ENCODE results near the gene MCEMP1. TPM values are rescaled to one million over a fixed set of nuclear protein-coding genes. Genes with fewer than 3 reads are reported as not detected.

MCEMP1 gene
- polyA plus RNA-seq, 3 donors = 79.4 to 122 (median 104) TPM

GRCh38 chr19:7631577-7631976 lies 45.3 kb upstream of the MCEMP1 start:
- 95% methylated on average over 12 of the region's 12 CpGs for WGBS (ENCODE audit: insufficient coverage)
- no peak overlapping the region for H3K27ac ChIP-seq (ENCODE audit: low read depth in 1 of 2, low read length in 2 of 2)
- H3K79me2 ChIP-seq (ENCODE audit: insufficient read depth, low read length) = peaks cover 56% of the 10 kb centered on the region
- no peaks in the 10 kb centered on the region for H4K20me1 ChIP-seq (ENCODE audit: insufficient read depth, low read length)
- intact Hi-C loops (cut with micrococcal nuclease) = loop anchor here in 1 of 2 donors (10.0 kb wide), 1 partner anchor 273 kb away; the partner anchor contains the start of gene MAP2K7
- peaks cover 0 to 4% (median 2%) of the 10 kb centered on the region in 3 donors for H3K27me3 Mint-ChIP-seq (ENCODE audit: low read depth in 3 of 3)
- no peaks in the 10 kb centered on the region for H3K27me3 ChIP-seq (ENCODE audit: control insufficient read depth in 2 of 2, insufficient read depth in 2 of 2, low read length in 2 of 2)
- no peak overlapping the region for H3K9ac ChIP-seq (ENCODE audit: insufficient read depth, low read length, poor library complexity, severe bottlenecking)
- peaks cover 26 to 38% of the 10 kb centered on the region in 2 donors for H3K4me1 ChIP-seq (ENCODE audit: control insufficient read depth in 1 of 2, insufficient read depth in 2 of 2, low read length in 2 of 2)
- DNase-seq = no peak
- H3K36me3 Mint-ChIP-seq = peaks cover 22 to 27% of the 10 kb centered on the region in 2 donors
- no peaks in the 10 kb centered on the region for H3K9me3 ChIP-seq (replicated peaks in 1 of 2; ENCODE audit: control insufficient read depth in 1 of 2, insufficient read depth in 1 of 2, low read length in 2 of 2)
- H3K36me3 ChIP-seq (replicated peaks in 1 of 2; ENCODE audit: control insufficient read depth in 1 of 2, insufficient read depth in 2 of 2, low read length in 2 of 2) = peaks cover 14 to 31% of the 10 kb centered on the region in 2 donors
- no peak overlapping the region for H2AFZ ChIP-seq (ENCODE audit: insufficient read depth, low read depth, low read length, poor library complexity, severe bottlenecking)
- no peak overlapping the region for H3K4me3 ChIP-seq (replicated peaks in 1 of 3; ENCODE audit: low read depth in 2 of 3, low read length in 3 of 3)
- peaks cover 35% of the 10 kb centered on the region for H3K4me1 Mint-ChIP-seq
- H3K27ac Mint-ChIP-seq = peak overlapping the region in 2 of 7 donors; percentile 30 to 43
- peaks cover 0 to 2% (median 0%) of the 10 kb centered on the region in 7 donors for H3K9me3 Mint-ChIP-seq
- H3K4me3 Mint-ChIP-seq = no peak overlapping the region
- TF ChIP-seq, protein P1, sequence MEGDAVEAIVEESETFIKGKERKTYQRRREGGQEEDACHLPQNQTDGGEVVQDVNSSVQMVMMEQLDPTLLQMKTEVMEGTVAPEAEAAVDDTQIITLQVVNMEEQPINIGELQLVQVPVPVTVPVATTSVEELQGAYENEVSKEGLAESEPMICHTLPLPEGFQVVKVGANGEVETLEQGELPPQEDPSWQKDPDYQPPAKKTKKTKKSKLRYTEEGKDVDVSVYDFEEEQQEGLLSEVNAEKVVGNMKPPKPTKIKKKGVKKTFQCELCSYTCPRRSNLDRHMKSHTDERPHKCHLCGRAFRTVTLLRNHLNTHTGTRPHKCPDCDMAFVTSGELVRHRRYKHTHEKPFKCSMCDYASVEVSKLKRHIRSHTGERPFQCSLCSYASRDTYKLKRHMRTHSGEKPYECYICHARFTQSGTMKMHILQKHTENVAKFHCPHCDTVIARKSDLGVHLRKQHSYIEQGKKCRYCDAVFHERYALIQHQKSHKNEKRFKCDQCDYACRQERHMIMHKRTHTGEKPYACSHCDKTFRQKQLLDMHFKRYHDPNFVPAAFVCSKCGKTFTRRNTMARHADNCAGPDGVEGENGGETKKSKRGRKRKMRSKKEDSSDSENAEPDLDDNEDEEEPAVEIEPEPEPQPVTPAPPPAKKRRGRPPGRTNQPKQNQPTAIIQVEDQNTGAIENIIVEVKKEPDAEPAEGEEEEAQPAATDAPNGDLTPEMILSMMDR (IDR thresholded peaks at IDR 0.05) = no peak
- H3K4me2 ChIP-seq (replicated peaks; ENCODE audit: extremely low read depth, low read length, poor library complexity, severe bottlenecking) = no peak overlapping the region

- 96% methylated on average over 38 of the region's 40 CpGs for WGBS (ENCODE audit: insufficient coverage)
- H3K4me3 Mint-ChIP-seq = no peak overlapping the region
These were observed 44.3 kb upstream of the MCEMP1 start for GRCh38 chr19:7632340-7633203.

More at GRCh38 chr19:7632340-7633203, 44.3 kb upstream of the MCEMP1 start:
- peaks cover 56% of the 10 kb centered on the region for H3K79me2 ChIP-seq (ENCODE audit: insufficient read depth, low read length)
- no peak overlapping the region for H3K4me2 ChIP-seq (replicated peaks; ENCODE audit: extremely low read depth, low read length, poor library complexity, severe bottlenecking)
- no peak for DNase-seq
- TF ChIP-seq, protein P1 (IDR thresholded peaks at IDR 0.05) = no peak
- Mint-ChIP-seq H3K27ac (peak overlapping the region in 1 of 7 donors; percentile 47), H3K27me3 (ENCODE audit: low read depth in 3 of 3) (peaks cover 0 to 4% (median 2%) of the 10 kb centered on the region in 3 donors), H3K36me3 (peaks cover 16 to 19% of the 10 kb centered on the region in 2 donors), H3K9me3 (peaks cover 0 to 2% (median 0%) of the 10 kb centered on the region in 7 donors), H3K4me1 (peaks cover 37% of the 10 kb centered on the region)
- no peak overlapping the region for H3K4me3 ChIP-seq (replicated peaks in 1 of 3; ENCODE audit: low read depth in 2 of 3, low read length in 3 of 3)
- H3K27me3 ChIP-seq (ENCODE audit: control insufficient read depth in 2 of 2, insufficient read depth in 2 of 2, low read length in 2 of 2) = no peaks in the 10 kb centered on the region
- H4K20me1 ChIP-seq (ENCODE audit: insufficient read depth, low read length) = no peaks in the 10 kb centered on the region
- intact Hi-C loops (cut with micrococcal nuclease) = loop anchor here in 1 of 2 donors (10.0 kb wide), 1 partner anchor 272 kb away; the partner anchor contains the start of gene MAP2K7
- peaks cover 9 to 21% of the 10 kb centered on the region in 2 donors for H3K36me3 ChIP-seq (replicated peaks in 1 of 2; ENCODE audit: control insufficient read depth in 1 of 2, insufficient read depth in 2 of 2, low read length in 2 of 2)
- no peak overlapping the region for H3K27ac ChIP-seq (ENCODE audit: low read depth in 1 of 2, low read length in 2 of 2)
- no peak overlapping the region for H2AFZ ChIP-seq (ENCODE audit: insufficient read depth, low read depth, low read length, poor library complexity, severe bottlenecking)
- H3K4me1 ChIP-seq (ENCODE audit: control insufficient read depth in 1 of 2, insufficient read depth in 2 of 2, low read length in 2 of 2) = peaks cover 28 to 42% of the 10 kb centered on the region in 2 donors
- no peak overlapping the region for H3K9ac ChIP-seq (ENCODE audit: insufficient read depth, low read length, poor library complexity, severe bottlenecking)
- H3K9me3 ChIP-seq (replicated peaks in 1 of 2; ENCODE audit: control insufficient read depth in 1 of 2, insufficient read depth in 1 of 2, low read length in 2 of 2) = no peaks in the 10 kb centered on the region
